ENCODE data around the gene DIS3L2.

GRCh38 chr2:232363784-232364615 is 402.5 kb downstream of the DIS3L2 start:
- TF ChIP-seq EZH2 (IDR thresholded peaks at IDR 0.05; ENCODE audit: borderline replicate concordance, low read length) (no peak), CTCF (IDR thresholded peaks at IDR 0.05; ENCODE audit: low read length) (no peak)

All from OCI-LY1 (cell line).